HG03066 (cell line): ENCODE data around the gene AGAP5.

Source experiments
- ATAC-seq: cut with Tn5 transposase; IDR thresholded peaks from one replicate; pipeline ENCODE4 v1.9.1; 2021; ENCODE audit warnings: low read depth; ENCODE audit not compliant: unreplicated experiment

AGAP5 gene

DNA sequence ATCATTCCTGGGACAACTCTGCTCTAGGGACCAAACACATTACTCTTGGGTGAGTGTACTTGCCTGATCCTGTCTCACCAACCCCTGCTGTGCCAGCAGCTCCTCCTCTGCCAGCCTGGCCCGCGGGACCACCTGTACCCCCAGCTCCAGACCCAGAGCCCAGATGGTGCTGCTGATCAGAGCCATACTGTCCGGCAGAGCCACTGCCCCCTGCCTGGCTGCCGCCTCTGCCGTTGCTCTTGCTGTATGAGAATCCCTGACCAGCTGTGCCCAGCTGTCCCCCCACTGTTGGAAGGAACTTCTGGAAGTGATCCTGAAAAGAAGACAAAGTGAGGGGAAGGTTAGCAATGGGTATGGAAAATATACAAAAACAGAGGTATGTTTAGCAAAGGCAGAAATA lies 63.5 kb downstream of the AGAP5 start:
- no peak for ATAC-seq

DNA sequence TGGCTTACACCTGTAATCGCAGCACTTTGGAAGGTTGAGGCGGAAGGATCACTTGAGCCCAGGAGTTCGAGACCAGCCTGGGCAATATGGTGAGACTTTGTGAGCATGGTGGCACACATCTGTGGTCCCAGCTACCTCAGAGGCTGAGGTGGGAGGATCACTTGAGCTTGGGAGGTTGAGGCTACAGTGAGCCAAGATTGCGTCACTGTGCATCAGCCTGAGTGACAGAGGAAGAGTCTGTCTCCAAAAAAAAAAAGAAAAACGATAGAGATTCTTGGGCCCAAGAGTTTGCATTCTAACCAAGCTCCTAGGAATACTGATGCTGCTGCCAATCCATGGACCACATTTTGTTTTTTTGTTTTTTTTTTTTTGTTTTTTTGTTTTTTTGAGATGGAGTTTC lies 68.7 kb downstream of the AGAP5 start:
- no peak for ATAC-seq

DNA sequence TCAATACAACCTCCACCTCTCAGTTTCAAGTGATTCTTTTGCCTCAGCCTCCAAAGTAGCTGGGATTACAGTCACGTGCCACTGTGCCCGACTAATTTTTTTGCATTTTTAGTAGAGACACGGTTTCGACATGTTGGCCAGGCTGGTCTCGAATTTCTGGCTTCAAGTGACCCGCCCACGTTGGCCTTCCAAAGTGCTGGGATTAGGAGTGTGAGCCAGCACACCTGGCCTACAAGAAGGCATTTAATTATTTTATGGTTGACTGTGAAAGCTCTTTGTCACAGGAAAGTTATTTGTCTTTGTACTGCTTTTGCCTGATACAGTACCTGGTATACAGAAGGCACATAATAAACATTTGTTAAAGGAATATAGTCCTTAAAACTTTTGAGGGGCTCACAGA lies 69.5 kb downstream of the AGAP5 start:
- ATAC-seq, result no peak

- no peak for ATAC-seq
Measured at GRCh38 chr10:73627300-73627699, 70.6 kb downstream of the AGAP5 start.

- peak; percentile 98 for ATAC-seq
Measured at GRCh38 chr10:73625884-73626752, 71.8 kb downstream of the AGAP5 start.

DNA sequence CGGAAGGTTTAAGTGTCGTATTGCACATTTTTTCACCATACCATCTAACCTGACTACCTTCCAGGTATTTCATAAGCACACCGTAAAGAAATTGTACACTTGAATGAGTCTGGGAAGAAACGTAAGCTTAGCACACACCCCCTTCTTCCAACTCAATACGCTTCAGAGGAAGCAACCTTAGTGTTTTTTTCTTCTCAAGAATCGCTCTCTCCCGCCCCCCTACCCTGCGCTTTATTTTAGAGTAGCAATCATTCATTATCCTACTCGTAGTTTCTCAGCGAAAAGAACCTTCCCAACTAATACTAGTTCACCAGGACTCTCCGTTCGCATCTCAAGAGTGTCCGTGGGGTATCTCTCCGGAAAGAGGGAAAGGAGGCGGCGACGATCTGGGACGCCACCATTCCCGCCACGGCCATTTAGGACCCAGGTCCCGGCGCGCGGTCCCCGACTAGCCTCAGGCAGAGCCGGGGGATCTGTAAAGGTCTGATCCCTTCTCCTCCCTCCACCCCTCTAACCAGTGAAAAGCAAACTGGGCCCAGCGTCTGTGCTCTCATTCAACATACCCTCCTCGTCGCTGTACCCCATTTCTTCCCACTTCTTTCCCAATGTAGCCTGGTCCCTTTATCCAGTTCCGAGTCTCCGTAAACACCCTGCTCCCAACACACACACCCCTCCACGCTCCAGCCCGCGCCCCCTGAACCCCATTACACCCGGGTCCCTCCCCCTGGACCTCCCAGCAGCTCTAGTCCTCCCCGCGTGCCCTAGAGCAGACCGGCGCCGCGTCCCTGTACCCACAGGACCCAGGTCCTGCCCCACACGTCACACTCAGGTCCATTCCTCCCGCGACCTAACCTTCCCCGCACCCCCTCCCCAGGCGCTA lies 72.7 kb downstream of the AGAP5 start:
- ATAC-seq, result peak; percentile 41
